Muscle layer of duodenum (tissue), 2 donors: ENCODE measurements around the gene OR4D11.
"Not testable (repeated sequence)": the region's sequence is repeated elsewhere in the genome, so short reads cannot be mapped to it uniquely, and the experiment has no call there.

ENCODE experiments used
- H3K27ac ChIP-seq: one replicate; pipeline ENCODE4 v1.7.0; 2013; ENCODE audit warnings: mild to moderate bottlenecking, low read length
- H3K27me3 ChIP-seq: one replicate; pipeline ENCODE4 v1.7.0; 2013; ENCODE audit warnings: low read depth, mild to moderate bottlenecking, control low read depth, low read length
- H3K36me3 ChIP-seq, 2 donors: one replicate each; pipeline ENCODE4 v1.7.0; 2013; ENCODE audit warnings: low read length in 2 of 2, control low read depth in 1 of 2, mild to moderate bottlenecking in 1 of 2; ENCODE audit not compliant: insufficient read depth in 2 of 2, control insufficient read depth in 1 of 2
- H3K4me1 ChIP-seq, 2 donors: one replicate each; pipeline ENCODE4 v1.7.0; 2013; ENCODE audit warnings: low read length in 2 of 2, mild to moderate bottlenecking in 2 of 2, control low read depth in 1 of 2, moderate library complexity in 1 of 2; ENCODE audit not compliant: insufficient read depth in 2 of 2, control insufficient read depth in 1 of 2
- H3K4me3 ChIP-seq, 2 donors: one replicate each; pipeline ENCODE4 v1.7.0; 2013; ENCODE audit warnings: low read length in 2 of 2, low read depth in 1 of 2, mild to moderate bottlenecking in 1 of 2
- H3K9me3 ChIP-seq, 2 donors: one replicate each; pipeline ENCODE4 v1.7.0; 2013; ENCODE audit warnings: low read length in 2 of 2, control low read depth in 1 of 2, mild to moderate bottlenecking in 1 of 2; ENCODE audit not compliant: control insufficient read depth in 1 of 2
- donor health status: healthy.

OR4D11 gene

DNA sequence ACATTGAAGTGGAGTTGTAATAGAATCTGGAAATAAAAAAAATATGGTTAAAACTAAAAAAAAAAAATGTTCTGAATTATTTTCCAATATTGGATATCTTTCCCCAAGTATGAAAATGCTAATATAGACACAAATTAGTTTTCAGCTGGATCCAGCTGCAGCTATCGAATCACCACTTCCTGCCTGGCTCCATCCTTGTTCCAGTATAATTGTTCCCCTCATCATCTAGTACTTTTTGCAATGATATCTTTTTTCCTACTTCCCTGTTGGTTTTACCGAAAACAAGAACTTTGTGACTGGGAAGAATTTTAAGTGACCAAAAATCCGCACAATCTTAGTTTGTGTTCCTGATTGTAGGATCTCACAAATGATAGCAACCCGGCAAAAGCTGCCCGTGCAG lies 17.4 kb downstream of the OR4D11 start:
- H3K9me3 ChIP-seq: no peaks in the 10 kb centered on the region

GRCh38 chr11:59523541-59523940 lies 20.2 kb downstream of the OR4D11 start:
- Histone ChIP-seq H3K9me3 (no peaks in the 10 kb centered on the region), H3K27ac (no peak overlapping the region), H3K36me3 (no peaks in the 10 kb centered on the region), H3K4me1 (no peaks in the 10 kb centered on the region), H3K27me3 (peaks cover 1% of the 10 kb centered on the region), H3K4me3 (no peak overlapping the region)

More for the DNA sequence above, 17.4 kb downstream of the OR4D11 start:
- H3K27ac ChIP-seq: no peak overlapping the region
- H3K27me3 ChIP-seq: peaks cover 3% of the 10 kb centered on the region
- H3K36me3 ChIP-seq: no peaks in the 10 kb centered on the region
- no peaks in the 10 kb centered on the region for H3K4me1 ChIP-seq
- H3K4me3 ChIP-seq: no peak overlapping the region

DNA sequence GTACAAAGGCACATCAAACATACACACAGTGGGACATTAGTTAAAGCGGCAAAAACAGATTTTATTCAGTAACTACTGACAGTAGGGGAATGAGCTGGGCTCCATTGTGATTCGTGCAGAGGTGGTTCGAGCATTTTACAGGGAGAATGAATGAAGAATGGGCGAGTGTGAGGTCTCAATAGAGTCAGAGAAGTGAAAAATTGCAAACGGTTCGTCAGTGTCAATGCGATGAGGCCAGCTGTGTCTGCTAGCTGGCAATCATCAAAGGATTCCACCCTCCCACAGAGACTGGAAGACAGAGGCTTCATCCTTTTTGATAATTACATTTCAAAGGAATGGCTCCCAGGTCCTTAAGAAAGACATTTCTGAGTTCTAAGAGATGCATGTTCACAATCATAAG lies 25.3 kb downstream of the OR4D11 start:
- H3K9me3 ChIP-seq: no peaks in the 10 kb centered on the region
- no peaks in the 10 kb centered on the region for H3K4me1 ChIP-seq
- no peaks in the 10 kb centered on the region for H3K27me3 ChIP-seq
- H3K4me3 ChIP-seq: no peak overlapping the region
- H3K36me3 ChIP-seq: no peaks in the 10 kb centered on the region
- H3K27ac ChIP-seq: no peak overlapping the region

- Histone ChIP-seq H3K4me1 (peaks cover 0 to under 1% of the 10 kb centered on the region in 2 donors), H3K9me3 (no peaks in the 10 kb centered on the region), H3K4me3 (no peak overlapping the region), H3K36me3 (no peaks in the 10 kb centered on the region), H3K27ac (no peak overlapping the region), H3K27me3 (no peaks in the 10 kb centered on the region)
These were observed 29.2 kb downstream of the OR4D11 start for GRCh38 chr11:59532620-59533019.

DNA sequence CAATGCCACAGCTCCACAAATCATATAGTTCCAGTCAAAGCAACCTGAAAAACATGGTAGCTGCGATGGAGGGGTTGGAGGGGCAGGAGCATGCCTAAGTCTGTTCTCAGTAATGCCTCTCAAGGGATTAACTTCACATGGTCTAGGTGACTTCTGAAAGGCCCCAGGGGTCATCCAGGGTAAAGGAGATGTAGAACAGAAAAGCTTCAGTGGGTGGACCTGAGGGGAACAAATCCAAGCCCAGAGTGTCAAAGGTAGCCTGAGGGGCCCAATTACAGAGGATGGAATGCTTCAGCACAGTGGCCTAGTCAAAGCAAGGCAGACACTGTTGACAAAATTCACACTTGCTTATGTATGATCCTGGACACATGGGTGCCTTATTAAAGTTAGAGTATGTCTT lies 31.3 kb downstream of the OR4D11 start:
- Histone ChIP-seq H3K36me3 (no peaks in the 10 kb centered on the region), H3K27me3 (no peaks in the 10 kb centered on the region)

GRCh38 chr11:59542142-59542810 lies 38.9 kb downstream of the OR4D11 start:
- no peaks in the 10 kb centered on the region for H3K27me3 ChIP-seq
- H3K9me3 ChIP-seq: no peaks in the 10 kb centered on the region
- no peak overlapping the region for H3K4me3 ChIP-seq
- no peak overlapping the region for H3K27ac ChIP-seq
- peaks cover 3 to 4% of the 10 kb centered on the region in 2 donors for H3K4me1 ChIP-seq
- no peaks in the 10 kb centered on the region for H3K36me3 ChIP-seq

More for the DNA sequence above, 31.3 kb downstream of the OR4D11 start:
- H3K27ac ChIP-seq: no peak overlapping the region
- no peaks in the 10 kb centered on the region for H3K9me3 ChIP-seq
- no peak overlapping the region for H3K4me3 ChIP-seq
- peaks cover 3 to 4% of the 10 kb centered on the region in 2 donors for H3K4me1 ChIP-seq

DNA sequence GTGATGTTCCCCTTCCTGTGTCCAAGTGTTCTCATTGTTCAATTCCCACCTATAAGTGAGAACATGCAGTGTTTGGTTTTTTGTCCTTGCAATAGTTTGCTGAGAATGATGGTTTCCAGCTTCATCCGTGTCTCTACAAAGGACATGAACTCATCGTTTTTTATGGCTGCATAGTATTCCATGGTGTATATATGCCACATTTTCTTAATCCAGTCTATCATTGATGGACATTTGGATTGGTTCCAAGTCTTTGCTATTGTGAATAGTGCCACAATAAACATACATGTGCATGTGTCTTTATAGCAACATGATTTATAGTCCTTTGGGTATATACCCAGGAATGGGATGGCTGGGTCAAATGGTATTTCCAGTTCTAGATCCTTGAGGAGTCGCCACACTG lies 40.3 kb downstream of the OR4D11 start:
- H3K4me3 ChIP-seq, H3K9me3 ChIP-seq, H3K27ac ChIP-seq, H3K27me3 ChIP-seq, H3K36me3 ChIP-seq, H3K4me1 ChIP-seq: not testable (repeated sequence)

DNA sequence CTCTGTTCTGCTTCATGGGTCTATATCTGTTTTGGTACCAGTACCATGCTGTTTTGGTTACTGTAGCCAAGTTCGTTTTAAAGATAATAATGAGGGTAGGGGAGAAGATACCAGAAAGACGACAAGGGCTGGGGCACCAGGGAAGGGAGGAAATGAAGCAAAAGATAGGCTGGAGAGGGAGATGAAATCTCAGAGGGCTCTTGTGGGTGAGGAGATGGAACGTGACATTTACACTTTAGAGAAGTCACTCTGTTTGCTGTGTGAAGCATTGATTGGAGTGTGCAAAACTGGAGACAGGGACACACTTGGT lies 41.4 kb downstream of the OR4D11 start:
- Histone ChIP-seq H3K36me3 (no peaks in the 10 kb centered on the region), H3K4me3 (no peak overlapping the region), H3K27me3 (no peaks in the 10 kb centered on the region), H3K4me1 (no peaks in the 10 kb centered on the region), H3K9me3 (no peaks in the 10 kb centered on the region), H3K27ac (no peak overlapping the region)

DNA sequence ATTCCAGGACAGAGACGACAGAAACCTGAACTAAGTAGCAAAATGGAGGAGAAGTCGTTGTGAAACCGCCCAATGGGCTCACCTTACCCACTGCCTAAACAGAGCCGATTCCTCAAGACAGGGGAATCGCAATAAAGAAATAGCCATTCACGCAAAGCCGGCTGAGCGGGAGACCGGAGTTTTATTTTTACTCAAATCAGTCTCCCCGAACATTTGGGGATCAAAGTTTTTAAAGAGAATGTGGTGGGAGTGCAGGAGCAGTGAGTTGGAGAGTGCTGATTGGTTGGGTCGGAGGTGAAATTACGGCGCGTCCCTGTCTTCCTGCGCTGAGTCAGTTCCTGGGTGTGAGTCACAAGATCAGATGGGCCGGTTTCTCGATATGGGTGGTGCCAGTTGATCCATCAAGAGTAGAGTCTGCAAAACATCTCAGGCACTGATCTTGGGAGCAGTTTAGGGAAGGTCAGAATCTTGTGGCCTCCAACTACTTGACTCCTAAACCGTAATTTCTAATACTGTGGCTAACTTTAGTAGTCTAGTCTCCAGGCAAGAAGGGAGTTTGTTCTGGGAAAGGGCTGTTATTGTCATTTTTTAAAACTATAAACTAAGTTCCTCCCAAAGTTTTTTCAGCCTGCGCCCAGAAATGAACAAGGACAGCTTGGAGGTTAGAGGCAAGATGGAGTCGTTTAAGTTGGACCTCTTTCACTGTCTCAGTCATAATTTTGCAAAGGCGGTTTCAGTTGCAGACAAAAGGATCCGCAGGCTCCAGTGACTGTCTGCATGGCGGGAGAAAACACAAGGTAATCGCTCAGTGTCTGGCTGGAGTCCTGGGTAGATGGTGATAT lies 42.0 kb downstream of the OR4D11 start:
- no peak overlapping the region for H3K4me3 ChIP-seq
- H3K4me1 ChIP-seq: no peaks in the 10 kb centered on the region
- H3K27me3 ChIP-seq: no peaks in the 10 kb centered on the region
- no peaks in the 10 kb centered on the region for H3K36me3 ChIP-seq
- H3K9me3 ChIP-seq: no peaks in the 10 kb centered on the region
- no peak overlapping the region for H3K27ac ChIP-seq

GRCh38 chr11:59547605-59548308 lies 44.4 kb downstream of the OR4D11 start:
- not testable (repeated sequence) for H3K9me3 ChIP-seq, H3K4me3 ChIP-seq, H3K27ac ChIP-seq, H3K4me1 ChIP-seq, H3K36me3 ChIP-seq, H3K27me3 ChIP-seq

DNA sequence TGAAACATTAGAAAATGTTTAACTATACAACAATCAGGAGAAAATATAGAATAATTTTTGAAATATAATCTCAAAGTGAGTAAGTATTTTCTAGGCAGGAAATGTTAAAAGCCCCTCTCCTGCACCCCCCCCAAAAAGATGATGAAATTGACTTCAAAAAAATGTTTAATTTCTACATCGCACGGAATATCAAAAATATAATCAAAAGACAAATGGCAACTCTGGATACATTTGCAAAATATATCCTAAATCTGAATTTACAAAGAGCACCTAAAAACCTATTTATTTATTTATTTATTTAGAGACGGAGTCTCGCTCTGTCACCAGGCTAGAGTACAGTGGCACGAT lies 44.9 kb downstream of the OR4D11 start:
- Histone ChIP-seq H3K4me3 (no peak overlapping the region), H3K4me1 (no peaks in the 10 kb centered on the region), H3K36me3 (no peaks in the 10 kb centered on the region), H3K27me3 (no peaks in the 10 kb centered on the region), H3K9me3 (no peaks in the 10 kb centered on the region), H3K27ac (no peak overlapping the region)
